RWPE1 (cell line): Measurements from ENCODE around the gene ADK.
"Not testable (repeated sequence)": the region's sequence is repeated elsewhere in the genome, so short reads cannot be mapped to it uniquely, and the experiment has no call there.

ENCODE experiments used
- CTCF ChIA-PET: fragments of 350-600 bp; sonication (Branson Sonifier 250); formaldehyde crosslinking; extraction: SDS; loops from one replicate; lab custom pipeline; 2021; lab: Yijun Ruan, JAX
- POLR2A ChIA-PET: fragments of 400-600 bp; formaldehyde crosslinking; extraction: SDS; loops from one replicate; lab custom pipeline; 2020; ENCODE audit warnings: antibody characterized with exemption; ENCODE audit not compliant: low non-redundant PET; lab: Yijun Ruan, JAX
- DNase-seq: peaks from one replicate; pipeline ENCODE4 v3.0.0; 2012; ENCODE audit warnings: low spot score
- H3K27ac ChIP-seq: fragments of 450-650 bp; 2 replicates; pipeline ENCODE4 v1.5.1; 2017
- TF ChIP-seq, protein P1 (sequence below): fragments of 450-650 bp; conservative IDR thresholded peaks from 2 replicates; pipeline ENCODE4 v1.5.1; 2017; ENCODE audit warnings: low read depth, mild to moderate bottlenecking

ADK gene

GRCh38 chr10:74450602-74451001, 299.6 kb downstream of the ADK start:
- TF ChIP-seq, protein P1, sequence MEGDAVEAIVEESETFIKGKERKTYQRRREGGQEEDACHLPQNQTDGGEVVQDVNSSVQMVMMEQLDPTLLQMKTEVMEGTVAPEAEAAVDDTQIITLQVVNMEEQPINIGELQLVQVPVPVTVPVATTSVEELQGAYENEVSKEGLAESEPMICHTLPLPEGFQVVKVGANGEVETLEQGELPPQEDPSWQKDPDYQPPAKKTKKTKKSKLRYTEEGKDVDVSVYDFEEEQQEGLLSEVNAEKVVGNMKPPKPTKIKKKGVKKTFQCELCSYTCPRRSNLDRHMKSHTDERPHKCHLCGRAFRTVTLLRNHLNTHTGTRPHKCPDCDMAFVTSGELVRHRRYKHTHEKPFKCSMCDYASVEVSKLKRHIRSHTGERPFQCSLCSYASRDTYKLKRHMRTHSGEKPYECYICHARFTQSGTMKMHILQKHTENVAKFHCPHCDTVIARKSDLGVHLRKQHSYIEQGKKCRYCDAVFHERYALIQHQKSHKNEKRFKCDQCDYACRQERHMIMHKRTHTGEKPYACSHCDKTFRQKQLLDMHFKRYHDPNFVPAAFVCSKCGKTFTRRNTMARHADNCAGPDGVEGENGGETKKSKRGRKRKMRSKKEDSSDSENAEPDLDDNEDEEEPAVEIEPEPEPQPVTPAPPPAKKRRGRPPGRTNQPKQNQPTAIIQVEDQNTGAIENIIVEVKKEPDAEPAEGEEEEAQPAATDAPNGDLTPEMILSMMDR, result no peak
- ChIA-PET POLR2A (no interaction called here), CTCF (no interaction called here)
- DNase-seq, result no peak
- no peak overlapping the region for H3K27ac ChIP-seq

- POLR2A ChIA-PET, result no interaction called here
- CTCF ChIA-PET, result interaction anchor here (0.7 kb wide), 1 partner anchor 78 kb away, joined by 5 read pairs; no protein-coding TSS in a partner anchor
- no peak for DNase-seq
- TF ChIP-seq, protein P1, result no peak
- H3K27ac ChIP-seq, result no peak overlapping the region
Measured at GRCh38 chr10:74451127-74451829, 300.3 kb downstream of the ADK start.

- ChIA-PET CTCF (interaction anchor here (0.6 to 0.7 kb wide), 2 partner anchors 8 to 440 kb away, joined by 3 read pairs; no protein-coding TSS in a partner anchor), POLR2A (no interaction called here)
- H3K27ac ChIP-seq, result no peak overlapping the region
- TF ChIP-seq, protein P1, result no peak
- DNase-seq, result no peak
Measured at GRCh38 chr10:74453169-74453568, 302.1 kb downstream of the ADK start.

- POLR2A ChIA-PET, result not testable (repeated sequence)
Measured at GRCh38 chr10:74457478-74457877, 306.5 kb downstream of the ADK start.

DNA sequence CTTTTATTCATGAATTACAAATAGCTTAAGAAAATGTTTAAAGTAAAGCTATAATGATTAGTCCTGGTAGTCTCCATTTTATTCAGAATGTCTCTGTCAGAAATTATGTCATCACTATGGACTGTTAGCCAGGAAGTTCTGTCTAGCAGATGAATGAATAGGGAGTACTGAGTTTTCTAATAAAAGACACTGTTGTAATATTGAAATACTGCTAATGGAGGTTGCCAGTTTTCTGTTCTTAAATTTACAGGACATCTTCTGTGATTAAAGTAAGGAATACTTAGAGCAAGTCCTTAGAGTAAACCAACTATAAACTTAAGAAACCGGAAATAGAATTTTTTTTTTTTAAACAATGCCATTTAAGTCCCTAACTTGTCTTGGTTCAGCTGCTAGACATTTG, 309.8 kb downstream of the ADK start:
- H3K27ac ChIP-seq, result no peak overlapping the region
- POLR2A ChIA-PET, result no interaction called here
- TF ChIP-seq, protein P1, result no peak
- CTCF ChIA-PET, result interaction anchor here (0.6 kb wide), 1 partner anchor 172 kb away, joined by 3 read pairs; no protein-coding TSS in a partner anchor
- DNase-seq, result no peak

More at GRCh38 chr10:74457478-74457877, 306.5 kb downstream of the ADK start:
- CTCF ChIA-PET, DNase-seq, H3K27ac ChIP-seq: not testable (repeated sequence)

DNA sequence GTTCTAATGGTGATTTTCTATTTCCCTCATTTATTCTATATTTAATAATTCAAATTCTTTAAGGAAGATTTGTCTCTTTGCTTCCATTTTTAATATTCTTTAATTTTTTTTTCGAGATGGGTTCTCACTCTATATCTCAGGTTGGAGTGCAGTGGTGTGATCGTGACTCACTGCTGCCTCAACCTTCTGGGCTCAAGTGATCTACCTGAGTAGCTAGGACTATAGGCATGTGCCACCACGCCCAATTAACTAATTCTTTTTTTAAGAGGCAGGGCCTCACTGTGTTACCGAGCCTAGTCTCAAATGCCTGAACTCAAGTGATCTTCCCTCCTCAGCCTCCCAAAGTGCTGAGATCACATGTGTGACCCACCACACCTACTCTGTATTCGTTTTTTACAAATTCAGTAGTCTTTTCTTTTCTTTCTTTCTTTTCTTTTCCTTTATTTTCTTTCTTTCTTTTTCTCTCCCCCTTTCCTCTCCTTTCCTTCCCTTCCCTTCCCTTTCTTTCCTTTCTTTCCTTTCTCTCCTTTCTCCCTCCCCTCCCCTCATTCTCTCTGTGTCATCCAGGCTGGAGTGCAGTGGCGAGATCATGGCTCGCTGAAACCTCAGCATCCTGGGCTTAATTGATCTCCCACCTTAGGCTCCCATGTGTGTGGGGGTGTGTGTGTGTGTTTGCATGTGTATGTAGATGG, 323.1 kb downstream of the ADK start:
- TF ChIP-seq, protein P1, result no peak
- H3K27ac ChIP-seq, result no peak overlapping the region
- peak; percentile 27 for DNase-seq
- ChIA-PET POLR2A (no interaction called here), CTCF (interaction anchor here (0.5 kb wide), 1 partner anchor 212 kb away, joined by 5 read pairs; no protein-coding TSS in a partner anchor)

DNA sequence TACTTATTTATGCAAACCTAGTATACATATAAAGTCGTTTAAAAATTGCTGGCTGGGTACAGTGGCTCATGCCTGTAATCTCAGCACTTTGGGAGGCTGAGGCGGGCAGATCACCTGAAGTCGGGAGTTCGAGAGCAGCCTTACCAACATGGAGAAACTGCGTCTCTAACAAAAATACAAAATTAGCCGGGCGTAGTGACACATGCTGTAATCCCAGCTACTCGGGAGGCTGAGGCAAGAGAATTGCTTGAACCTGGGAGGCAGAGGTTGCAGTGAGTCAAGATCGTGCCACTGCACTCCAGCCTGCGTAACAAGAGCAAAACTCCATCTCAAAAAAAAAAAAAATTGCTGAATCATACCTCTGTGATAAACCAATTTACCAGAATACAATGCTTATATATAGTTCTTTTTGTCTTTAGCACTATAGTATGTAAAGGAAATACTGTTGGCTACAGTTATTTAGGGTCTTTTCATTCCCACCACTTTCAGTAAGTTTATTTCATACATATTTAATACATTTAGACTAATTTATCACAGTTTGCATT, 325.2 kb downstream of the ADK start:
- DNase-seq, POLR2A ChIA-PET, CTCF ChIA-PET, H3K27ac ChIP-seq: not testable (repeated sequence)
